Measurements from ENCODE around the gene PREP. TPM values are rescaled to one million over a fixed set of nuclear protein-coding genes. Genes with fewer than 3 reads are reported as not detected.

PREP gene
- total RNA-seq, 1 donor from 2014 or later = 21.8 TPM

DNA sequence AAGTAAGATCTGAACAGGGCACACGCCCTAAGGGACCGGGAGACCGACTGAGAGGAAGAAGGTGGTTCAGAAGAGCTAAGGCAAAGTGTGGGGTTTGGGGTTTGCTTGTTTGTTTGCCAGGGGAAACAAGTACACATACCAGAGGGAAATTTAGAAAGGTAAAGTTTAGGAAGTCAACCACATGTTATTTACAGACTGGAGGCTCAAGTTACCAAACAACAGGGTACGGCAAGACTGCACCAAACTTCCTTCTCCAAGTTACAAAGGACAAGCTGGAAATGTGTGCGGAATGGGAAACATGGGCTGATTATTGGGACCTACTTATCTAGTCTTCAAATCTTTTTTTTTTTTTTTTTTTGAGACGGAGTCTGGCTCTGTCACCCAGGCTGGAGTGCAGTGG is 11.2 kb downstream of the PREP start:
- no peak for ATAC-seq

DNA sequence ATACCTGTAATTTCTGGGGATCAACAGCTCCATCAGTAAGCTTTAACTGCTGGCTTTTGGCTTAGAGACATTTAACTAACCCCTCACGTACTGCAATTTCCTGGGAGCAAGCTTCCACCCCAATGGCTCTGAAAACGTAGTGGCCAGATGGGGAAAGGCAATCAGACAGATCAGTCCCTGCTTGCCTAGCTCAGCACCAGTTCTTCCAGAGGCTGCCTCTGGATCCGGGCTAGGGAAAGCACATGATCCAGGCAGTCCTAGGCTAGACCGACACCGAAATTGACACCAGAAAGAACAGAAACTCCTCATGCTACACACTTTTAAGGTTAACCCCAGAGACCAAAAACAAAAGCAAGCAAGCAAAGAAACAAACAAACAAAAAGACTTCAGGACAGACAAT is 13.3 kb downstream of the PREP start:
- ATAC-seq = no peak

DNA sequence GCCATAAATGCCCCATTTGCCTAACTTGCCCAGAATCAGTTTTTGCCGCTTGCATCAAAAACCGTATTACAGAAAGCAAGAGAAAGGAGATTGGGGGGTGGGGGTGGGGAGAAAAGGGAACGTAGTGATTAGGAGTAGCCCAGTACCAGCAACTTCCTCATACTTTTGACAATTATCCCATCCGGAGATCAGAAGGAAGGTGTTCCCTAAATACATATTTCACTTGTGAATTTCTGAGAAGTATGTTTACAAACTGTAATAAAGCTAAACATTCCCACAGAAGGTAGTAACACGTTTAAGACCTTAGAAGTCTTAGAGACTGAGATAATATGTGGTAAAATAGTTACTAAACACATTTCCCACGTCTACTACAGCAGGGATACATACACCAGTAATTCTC is 14.5 kb downstream of the PREP start:
- ATAC-seq = no peak

DNA sequence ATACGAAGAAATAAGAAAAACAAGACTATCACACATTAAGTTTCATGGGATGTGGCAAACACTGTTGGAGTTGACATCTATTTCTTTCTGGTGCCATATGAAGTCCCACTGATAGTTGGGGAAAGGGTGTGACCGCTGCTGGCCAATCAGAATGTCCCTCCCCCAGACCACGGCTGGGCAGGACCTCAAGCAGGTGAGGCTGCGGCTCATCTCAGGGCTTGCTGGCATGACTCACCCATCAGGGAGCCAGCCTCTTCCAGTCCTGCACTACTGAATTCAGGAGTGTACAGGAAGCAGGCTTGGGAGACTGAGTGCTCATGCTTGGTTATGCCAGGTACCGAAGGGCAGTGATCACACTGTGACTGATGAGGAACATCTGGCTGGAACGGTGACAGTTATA is 18.9 kb downstream of the PREP start:
- peak; percentile 76 for ATAC-seq

DNA sequence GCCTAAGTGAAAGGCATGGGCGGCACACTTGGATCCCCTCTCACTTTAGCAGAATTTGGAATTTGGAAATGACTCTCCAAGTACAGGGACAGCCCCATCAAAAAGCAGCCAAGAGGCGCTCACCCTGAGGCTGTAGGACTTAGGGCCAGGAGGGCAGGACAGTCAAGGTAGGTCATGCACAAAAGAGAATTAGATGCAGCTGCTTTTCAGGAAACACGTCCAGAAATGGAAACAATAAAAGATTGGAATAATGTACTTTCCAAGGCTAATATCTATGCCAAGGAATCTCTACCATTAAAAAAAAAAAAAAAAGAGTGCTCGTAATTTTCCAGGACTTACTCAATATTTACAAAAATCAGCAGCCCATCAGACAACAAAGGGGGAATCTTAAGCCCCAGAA is 19.9 kb downstream of the PREP start:
- ATAC-seq = no peak

DNA sequence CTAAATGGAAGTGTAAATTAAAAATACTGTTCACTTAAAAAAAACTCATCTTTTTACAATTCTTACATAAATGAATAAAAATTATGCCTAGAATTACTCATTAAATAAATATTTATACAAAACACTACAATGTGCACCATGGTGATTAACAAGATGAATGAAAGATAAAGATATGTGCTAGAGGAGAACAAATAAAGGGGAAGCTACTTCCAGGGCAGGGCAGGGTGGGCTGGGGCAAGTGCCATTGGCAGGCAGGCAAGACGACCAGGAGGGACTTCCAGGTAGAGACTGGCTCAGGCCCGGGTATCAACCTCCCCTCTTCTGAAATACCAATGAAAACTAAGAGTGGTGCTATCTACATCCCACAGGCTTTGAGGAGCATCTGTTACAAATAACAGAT is 20.4 kb downstream of the PREP start:
- ATAC-seq = no peak

DNA sequence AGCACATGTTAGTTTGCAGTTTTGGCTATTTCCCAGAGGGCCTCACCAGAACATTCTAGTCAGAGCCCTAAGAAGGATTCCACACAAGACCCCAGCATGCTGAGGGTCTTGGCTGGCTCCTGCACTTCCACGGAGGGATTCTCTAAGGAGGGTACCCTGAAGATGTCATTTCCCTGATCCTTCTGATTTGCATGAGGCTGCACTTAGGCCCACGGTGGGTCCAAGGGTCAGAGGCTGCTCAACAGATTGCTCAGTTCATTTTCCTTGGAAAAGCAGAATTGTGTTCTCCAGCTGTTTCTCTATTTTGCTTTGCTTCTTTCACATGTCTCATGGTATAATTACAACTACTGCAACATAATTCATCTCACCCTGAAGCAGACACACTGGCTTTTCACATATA is 22.2 kb downstream of the PREP start:
- no peak for ATAC-seq

- ATAC-seq = no peak
These were observed 27.1 kb downstream of the PREP start for GRCh38 chr6:105375797-105376196.

- peak; percentile 65 for ATAC-seq
These were observed 28.9 kb downstream of the PREP start for GRCh38 chr6:105374010-105374420.

- ATAC-seq = no peak
These were observed 29.4 kb downstream of the PREP start for GRCh38 chr6:105373481-105373880.

GRCh38 chr6:105372849-105373182 is 30.1 kb downstream of the PREP start:
- peak; percentile 97 for ATAC-seq

GRCh38 chr6:105372142-105372848 is 30.6 kb downstream of the PREP start:
- peak; percentile 10 for ATAC-seq

- ATAC-seq = no peak
These were observed 32.5 kb downstream of the PREP start for GRCh38 chr6:105370351-105370750.

GRCh38 chr6:105369145-105369544 is 33.7 kb downstream of the PREP start:
- no peak for ATAC-seq

DNA sequence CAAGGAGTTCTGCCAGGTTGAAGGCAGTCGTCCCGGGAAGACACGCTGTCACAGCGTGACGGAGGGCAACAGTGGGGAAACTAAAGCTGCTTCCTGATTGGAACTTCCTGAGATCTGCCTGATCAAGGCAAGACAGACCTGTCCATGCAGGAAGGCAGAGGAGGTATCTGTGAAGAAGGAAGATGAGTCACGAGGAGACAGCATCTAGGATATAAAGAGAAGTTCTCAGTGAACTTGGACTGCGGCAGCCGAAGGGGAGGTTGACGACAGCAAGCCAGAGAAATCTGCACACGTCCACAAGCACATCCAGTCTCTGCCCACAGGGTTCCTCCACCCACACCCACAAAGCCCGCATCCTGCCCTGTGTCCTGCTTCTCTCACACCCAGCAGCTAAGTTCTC is 38.6 kb downstream of the PREP start:
- ATAC-seq = peak; percentile 91

- ATAC-seq = no peak
These were observed 39.7 kb downstream of the PREP start for GRCh38 chr6:105363100-105363754.

GRCh38 chr6:105359419-105360370 is 43.2 kb downstream of the PREP start:
- ATAC-seq = peak; percentile 67

GRCh38 chr6:105357165-105357564 is 45.7 kb downstream of the PREP start:
- no peak for ATAC-seq

DNA sequence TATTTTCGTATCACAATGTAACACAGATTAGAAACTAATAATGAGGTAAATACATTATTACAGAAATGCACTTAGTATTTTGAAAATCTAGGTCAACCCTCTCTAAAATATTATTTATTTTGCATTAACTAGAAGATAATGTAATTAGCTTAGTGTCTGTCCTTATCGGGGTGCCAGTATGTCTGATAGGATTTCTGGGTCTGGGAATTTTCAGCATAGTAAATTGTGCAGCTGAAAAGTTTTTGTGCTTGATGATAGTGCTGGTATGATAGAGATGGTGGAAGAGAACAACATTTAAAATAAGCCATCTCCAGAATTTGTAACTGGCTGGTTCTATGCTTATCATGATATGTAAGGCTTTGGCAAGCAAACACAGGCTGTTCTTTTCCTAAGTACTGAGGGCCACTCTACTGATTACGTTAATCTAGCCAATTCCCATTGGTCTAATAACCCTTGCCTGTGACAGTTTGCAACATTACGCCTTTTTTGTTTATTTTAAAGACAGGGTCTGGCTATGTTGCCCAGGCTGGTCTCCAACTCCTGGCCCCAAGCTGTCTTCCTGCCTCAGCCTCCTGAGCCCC is 50.8 kb downstream of the PREP start:
- ATAC-seq = no peak

DNA sequence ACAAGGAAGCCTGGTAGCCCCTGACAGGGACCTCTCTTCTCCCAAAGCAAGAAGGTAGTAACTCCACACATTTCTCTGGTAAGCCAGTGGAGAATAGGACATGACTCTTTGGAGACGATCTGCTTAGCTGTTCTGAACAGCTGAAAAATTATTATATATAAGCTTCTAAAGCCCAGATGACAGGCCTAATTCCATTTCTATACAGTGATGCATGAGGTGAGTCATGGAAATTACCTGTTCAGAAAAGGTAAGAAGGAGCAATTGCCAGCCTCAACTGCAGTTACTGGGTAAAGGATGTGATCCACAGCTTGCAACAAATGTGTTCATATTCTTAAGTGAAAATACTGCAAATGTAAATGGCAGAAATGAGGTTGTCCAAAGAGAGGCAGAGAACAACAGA is 54.0 kb downstream of the PREP start:
- peak; percentile 93 for ATAC-seq

- peak; percentile 64 for ATAC-seq
These were observed 56.8 kb downstream of the PREP start for GRCh38 chr6:105346052-105346451.

DNA sequence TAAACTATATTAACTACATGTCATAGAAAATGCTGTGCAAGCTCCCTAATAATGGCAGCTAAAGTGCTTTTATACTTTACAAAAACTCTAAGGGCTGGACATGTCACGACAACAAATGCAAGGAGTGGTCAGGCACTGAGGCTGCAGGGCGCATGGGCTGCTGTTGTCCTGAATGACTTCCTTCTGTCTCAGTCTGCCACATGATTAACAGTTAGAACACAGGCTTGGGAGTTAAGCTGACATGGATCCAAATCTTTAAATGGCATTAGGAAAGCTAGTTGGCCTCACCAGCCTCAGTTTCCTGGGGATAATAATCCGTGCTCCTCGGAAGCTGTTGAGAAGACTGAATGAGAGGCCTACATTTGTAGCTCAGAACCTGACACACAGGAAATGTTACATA is 57.4 kb downstream of the PREP start:
- ATAC-seq = peak; percentile 65

- ATAC-seq = no peak
These were observed 58.0 kb downstream of the PREP start for GRCh38 chr6:105344881-105345370.
